Stimulated activated CD8-positive, alpha-beta memory T cell treated with anti-CD3 and anti-CD28 coated beads, Interleukin-2, amount 100 ng/mL, for 48 hours (primary cell): ENCODE data around the gene TMEM94.
"Not testable (repeated sequence)": the region's sequence is repeated elsewhere in the genome, so short reads cannot be mapped to it uniquely, and the experiment has no call there.

Experiments
- DNase-seq, 2 donors: peaks; one replicate each; pipeline ENCODE4 v3.0.0-alpha.2; 2020; ENCODE audit warnings: low read depth in 2 of 2

TMEM94 gene

DNA sequence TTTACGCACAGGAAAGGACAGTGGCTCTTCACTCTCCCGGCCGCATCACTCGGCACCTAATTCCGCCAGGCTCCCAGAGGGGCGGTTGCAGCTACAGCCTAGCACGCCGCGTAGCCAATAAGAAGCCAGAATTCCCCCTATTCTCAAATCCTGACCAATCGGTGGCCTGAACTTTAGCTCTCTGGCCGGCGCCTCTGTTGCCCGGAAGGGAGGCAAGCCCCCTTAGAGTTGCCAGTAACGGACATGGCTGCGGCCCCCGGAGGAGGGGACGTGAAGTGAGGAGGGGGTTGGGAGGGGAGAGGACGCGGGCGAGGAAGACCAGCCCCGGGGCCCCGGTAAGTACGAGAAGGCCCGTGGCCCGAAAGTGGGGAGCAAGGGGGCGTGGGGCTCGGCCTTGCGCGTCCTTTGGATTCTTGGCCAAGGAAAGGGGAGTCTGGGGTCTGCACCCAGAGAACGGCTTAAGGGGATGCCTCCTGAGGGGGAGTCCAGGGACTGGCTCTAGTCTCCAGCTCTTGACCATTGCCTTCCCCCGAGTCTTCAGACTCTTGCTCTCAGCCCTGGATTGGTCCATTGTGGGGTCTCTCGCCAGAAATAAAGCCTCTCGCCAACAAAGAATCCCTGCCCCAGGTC is at the start of gene TMEM94:
TSS of gene TMEM94 (plus strand) at position 219 of the 630 bp plus-strand sequence. CDS start 15,271 bp downstream, outside the sequence.
- peak; percentile 80 to 82 for DNase-seq

DNA sequence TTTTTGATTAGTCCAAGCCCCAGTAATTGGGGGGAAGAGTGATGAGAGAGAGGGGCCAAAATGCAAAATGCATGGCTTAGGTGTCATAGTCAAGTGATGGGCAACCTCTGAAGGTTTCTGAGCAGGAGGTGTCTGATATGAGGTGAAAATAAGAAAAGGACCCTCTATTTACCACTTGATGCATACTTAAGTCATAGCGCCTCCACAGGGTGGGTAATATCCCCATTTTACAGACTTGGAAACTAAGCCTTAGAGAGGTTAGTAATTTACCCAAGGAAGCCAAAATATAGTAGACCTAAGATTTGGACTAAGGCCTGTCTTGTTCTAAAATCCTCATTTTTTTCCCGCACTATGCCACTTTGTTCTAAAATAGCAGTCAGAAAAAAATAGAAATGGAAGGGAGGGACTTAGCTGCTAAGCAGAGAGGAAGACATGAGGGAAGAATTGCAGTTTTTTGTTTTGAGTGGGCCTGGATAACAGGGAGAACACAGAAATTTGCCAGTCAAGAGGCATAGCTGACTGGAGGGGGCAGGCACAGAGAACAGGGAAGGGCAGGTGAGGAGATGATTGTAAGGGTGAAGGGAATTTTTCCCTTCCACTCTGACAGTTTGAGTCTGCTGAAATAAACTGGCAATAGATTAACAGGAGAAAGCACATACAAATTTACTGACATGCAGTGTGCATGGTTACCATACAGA is 48.6 kb upstream of the TMEM94 start:
- DNase-seq = no peak

DNA sequence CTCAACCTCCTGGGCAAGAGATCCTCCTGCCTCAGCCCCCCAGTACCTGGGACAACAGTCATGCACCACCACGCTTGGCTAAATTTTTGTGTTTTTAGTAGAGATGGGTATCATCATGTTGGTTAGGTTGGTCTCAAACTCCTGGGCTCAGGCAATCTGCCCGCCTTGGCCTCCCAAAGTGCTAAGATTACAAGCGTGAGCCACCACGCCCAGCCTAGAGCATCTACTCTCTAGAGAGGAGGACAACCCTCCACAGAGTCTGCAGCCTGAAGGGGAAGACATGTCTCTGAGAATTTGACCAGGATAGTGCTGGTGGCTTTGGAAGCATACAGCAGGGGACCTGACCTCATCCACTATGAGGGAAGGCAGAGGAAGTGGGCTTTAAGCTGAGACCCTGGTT is 46.3 kb upstream of the TMEM94 start:
- no peak for DNase-seq

DNA sequence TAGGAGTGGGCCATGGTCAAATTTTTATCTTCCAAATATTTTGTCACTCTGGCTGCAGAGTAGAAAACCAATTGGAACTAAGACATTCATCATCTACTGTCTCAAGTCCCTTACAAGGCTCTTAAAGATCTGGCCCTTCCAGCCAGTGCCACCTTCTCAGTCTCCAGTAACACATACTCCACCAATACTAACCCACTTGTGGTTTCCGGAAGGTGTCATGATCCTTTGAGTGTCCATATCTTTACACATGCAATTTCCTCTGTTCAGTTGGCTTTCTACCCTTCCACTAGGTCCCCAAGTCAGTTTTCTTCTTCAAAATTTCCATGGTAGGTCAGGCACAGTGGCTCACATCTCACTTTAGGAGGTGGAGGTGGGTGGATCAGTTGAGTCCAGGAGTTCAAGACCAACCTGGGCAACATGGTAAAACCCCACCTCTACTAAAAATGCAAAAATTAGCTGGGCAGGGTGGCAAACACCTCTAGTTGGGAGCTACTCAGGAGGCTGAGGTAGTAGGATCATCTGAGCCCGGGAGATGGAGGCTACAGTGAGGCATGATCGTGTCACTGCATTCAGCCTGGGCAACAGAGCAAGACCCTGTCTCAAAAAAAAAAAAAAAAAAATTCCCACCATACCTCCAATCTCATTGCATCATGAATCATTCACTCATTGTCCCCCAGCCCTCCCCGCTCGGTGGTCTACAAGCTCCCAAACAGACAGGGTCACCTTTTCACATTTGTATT is 44.9 kb upstream of the TMEM94 start:
- DNase-seq = no peak

DNA sequence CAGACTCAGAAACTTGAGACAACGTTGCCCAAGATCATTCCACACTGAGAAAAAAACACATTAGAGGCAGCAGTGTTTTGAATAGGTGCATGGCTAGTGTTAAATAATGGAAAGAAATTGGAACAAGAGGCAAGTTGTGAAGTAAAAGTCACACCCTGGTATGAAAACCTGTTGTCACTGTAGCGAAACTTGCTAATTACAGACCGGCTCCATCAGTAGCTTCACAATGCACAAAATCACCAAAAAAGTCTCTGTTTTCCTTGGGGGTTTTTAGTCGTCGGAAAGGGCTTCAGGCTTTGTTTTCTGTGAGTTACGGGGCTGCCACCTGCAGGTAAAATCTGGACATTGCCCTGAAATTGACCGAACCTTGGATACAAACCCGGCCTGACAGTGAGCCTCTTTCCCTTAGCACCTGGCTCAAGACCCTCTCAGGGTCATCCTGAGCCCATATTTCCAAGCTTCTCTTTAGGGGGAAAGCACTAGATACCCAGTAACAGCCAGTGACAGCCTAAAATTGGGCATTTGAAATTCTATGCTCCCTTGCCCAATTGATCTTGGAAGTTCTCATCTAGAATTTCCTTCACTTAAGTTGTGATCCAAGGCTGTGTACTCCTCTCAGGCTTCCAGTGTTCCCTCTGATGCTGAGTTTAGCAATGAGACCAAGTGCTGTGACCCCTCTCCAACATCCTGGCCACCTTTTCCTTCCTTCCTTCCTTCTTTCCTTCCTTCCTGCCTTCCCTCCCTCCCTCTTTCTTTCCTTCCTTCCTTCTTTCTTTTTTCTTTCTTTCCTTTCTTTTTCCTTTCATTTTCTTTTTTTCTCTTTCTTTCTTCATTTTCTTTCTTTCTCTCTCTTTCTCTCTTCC is 43.7 kb upstream of the TMEM94 start:
- DNase-seq = peak; percentile 24 to 57

DNA sequence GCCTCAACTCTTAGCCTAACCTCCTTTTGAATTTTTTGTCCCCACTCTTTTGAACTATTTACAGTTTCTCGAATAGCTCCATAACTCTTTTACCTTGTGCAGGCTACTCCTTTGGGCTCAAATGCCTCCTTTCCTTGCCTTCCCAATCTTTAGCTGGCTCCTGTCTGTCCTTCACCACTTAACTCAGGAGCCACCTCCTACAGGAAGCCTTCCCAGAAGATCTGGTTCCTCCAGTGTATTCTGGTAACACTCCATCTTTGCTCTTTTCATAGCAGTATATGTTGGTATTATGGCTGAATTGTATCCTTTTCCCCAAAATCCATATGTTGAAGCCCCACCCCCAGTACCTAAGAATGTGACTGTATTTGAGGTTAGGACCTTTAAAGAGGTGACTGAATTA is 41.9 kb upstream of the TMEM94 start:
- DNase-seq = no peak

DNA sequence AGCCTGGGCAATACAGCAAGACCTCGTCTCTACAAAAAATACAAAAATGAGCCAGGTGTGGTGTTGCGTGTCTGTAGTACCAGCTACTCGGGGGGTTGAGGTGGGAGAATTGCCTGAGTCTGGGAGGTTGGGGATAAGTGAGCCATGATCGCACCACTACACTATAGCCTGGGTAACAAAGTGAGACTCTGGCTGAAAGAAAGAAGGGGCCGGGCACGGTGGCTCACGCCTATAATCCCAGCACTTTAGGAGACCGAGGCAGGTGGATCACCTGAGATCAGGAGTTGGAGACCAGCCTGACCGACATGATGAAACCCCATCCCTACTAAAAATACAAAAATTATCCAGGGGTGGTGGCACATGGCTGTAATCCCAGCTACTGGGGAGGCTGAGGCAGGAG is 40.4 kb upstream of the TMEM94 start:
- DNase-seq = no peak

DNA sequence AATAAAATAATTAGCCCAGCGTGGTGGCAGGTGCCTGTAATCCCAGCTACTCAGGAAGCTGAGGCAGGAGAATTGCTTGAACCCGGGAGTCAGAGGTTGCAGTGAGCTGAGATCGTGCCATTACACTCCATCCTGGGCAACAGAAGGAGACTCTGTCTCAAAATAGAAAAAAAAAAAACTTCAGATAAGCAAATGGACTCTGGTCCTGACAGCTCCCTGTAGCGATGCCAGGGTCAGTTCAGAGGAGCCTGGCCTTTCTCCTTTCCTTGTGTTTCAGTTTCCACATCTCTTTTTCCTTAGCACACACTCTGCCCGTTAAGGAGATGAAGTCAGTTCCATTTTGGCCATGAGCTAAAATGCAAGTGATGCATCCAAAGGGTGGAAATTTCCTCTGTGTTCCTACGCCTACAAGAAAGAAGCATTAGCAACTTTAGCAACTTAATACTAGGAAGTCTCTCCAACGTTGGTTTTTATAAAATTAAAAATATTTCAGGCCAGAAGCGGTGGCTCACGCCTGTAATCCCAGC is 39.3 kb upstream of the TMEM94 start:
- DNase-seq = no peak

DNA sequence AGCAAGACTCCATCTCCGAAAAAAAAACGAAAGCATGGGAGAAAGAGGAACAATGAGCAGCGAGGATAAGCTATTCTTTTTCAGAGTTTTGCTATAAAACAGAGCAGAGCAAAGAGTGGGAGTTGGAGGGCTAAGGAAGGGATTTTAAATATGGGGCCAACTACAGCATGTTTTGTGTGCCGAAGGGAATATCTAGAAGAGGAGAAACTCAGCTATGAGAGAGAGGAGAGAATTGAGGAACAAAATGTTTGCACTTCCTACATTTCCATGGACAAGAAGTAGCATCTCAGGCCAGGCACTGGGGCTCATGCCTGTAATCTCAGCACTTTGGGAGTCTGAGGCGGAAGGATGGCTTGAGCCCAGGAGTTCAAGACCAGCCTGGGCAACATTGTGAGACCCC is 37.9 kb upstream of the TMEM94 start:
- no peak for DNase-seq

DNA sequence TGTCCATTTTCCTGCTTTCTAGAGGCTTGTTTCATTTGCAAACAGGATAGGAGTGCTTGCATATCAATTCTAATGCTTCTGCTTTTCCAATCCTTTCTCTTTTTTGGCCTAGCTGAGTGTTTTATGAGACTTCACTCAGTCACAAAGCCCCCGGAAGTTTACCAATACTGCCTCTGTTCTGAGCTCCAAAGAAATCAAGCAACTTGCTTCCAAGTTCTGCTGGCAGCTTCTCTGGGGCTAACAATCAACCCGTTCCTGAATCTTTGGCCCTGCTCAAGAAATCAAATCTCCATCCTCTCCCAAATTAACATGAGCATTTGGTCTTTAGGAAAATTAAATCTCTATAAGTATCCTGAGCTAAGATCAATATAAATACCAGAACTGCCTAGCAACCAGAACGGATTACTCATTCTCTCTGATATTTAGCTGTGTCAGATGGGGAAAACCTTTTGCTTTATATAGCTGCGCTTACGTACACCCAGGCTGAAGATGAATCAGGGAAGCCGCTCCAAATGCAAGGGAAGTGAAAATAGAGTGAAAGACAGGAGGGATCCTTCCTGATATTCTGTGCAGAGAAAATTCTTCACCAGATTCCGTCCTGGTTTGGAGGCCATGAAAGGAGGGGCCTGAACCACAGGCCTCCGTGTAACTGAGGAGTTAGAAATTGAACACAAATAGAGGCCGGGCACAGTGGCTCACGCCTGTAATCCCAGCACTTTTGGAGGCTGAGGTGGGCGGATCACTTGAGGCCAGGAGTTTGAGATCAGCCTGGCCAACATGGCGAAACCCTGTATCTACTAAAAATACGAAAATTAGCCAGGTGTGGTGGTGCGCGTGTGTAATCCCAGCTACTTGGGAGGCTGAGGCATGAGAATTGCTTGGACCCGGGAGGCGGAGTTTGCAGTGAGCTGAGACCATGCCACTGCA is 27.6 kb upstream of the TMEM94 start:
- no peak for DNase-seq

DNA sequence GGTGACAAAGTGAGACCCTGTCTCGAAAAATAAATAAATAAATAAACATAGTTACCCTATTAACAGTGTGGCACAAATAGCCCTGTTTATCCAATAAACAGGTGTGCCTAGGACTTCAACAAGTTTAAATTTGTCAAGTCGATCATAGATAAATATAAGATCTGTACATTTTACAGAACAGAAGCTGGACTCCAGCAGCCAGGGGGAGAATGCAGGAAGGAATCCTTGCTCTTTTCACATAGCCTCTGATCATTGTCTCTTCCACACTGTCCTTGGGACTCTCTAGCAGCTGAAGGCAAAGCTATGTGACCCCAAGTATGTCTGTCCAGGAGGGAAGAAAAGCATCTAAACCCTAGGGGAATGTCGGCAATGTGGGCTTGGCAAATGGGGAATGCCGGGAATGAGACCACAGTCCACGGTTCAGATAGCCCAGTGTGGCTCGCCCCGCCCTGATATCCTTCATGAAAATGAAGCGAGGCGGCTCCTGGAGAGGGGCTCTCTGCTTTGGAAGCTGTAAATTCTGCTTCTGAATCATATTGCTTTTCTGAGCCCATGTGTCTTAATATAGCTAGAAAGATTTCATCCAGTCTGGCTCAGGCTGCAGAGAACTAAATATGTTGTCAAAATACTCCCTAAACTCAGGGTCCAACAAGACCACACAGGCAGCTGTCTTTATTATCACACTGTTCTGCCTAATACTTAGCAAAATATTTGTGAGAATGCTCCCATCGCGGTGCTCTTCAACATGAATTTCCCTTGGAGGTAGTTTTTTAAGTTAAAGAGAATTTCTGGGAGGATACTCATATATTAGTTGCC is 26.1 kb upstream of the TMEM94 start:
- no peak for DNase-seq

DNA sequence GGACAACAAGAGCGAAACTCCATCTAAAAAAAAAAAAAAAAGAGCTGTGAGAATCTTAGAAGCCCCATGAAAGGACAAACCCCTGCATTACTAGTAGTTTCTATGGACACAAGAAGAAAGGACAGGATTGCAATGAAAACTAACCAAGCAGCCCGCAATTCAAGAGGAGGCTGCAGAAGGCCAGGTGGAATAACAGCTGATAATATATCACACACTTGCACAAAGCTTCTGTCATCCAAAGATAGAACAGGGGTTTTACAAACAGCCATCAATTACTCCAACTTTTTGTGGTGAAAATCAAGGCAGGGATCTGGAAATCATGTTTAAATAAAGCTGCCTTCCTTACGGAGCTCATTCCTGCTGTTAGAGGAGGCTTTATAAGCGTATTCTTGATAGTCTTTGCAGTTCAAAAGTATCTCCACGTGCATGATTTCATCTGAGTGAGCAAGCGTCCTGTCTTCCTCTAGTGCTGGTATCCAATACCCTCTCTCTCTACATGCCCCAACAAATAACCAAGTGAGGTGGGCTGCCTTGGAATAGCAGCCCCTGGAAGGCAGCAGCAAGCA is 23.1 kb upstream of the TMEM94 start:
- DNase-seq = no peak

DNA sequence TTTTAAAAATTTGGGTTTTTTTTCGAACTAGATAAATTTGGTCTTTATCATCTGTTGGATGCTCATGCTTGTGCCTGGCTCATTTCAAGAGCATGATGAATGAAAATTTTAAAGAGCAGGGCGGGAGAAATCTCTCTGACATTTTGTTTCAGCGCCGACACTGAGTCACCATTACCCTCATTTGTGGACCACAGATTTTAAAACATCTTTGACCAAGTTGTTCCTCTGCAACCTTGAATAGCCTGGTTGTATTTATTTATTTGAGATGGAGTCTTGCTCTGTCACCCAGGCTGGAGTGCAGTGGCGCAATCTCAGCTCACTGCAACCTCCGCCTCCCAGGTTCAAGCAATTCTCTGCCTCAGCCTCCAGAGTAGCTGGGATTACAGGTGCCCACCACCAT is 22.0 kb upstream of the TMEM94 start:
- not testable (repeated sequence) for DNase-seq

DNA sequence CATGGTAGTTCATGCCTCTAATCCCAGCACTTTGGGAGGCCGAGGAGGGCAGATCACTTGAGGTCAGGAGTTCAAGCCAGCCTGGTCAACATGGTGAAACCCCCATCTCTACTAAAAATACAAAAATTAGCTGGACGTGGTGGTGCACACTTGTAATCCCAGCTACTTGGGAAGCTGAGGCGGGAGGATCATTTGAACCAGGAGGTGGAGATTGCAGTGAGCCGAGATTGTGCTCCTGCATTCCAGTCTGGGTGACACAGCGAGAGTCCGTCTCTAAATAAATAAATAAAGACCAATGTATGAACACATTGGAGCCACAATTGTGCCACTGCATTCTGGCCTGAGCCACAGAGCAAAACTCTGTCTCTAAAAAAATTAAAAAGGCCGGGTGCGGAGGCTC is 19.0 kb upstream of the TMEM94 start:
- DNase-seq = not testable (repeated sequence)

DNA sequence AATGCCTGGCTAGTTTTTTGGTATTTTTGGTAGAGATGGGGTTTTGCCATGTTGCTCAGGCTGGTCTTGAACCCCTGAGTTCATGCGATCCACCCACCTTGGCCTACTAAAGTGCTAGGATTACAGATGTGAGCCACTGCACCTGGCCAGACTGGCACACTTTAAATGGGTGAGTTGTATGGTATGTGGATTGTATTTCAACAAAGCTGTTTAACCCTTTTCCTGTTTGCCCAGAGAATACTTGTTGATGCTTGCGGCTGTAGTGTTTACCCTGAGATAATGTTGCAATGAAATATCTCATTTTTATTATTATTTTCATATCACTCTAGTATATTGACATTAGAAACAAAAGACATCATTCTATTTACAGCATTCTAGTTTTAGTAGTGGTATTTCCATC is 17.1 kb upstream of the TMEM94 start:
- DNase-seq = no peak

DNA sequence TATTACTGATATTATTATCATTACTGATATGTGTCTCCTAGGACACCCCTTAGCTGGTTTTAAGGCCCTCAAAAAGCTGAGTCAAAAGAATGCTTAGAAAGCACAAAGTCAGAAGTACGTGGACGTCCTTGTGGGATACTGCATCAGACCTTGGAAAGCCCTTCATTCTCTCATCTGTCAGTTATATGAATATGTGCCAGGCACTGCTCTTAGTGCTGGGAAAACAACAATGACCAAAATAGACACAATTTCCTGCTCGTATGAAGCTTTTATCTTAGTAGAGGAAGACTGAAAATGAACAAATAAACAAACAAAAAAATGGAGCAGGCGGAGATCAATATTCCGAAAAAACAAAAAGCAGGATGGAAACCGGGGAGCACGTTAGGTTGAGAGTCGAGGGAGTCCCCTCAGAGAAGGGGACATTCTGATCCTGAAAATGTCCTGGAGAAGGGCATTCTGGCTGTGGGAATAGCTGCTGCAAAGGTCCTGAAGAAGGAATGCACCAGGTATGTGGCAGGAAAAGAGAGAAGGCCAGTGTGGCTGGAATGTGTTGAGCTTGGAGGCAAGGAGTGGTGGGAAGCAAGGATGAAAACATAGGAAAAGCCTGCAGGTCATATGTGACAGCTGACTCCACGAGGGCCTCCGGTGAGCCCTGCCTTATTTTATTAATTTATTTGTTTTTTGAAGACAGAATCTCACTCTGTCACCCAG is 15.5 kb upstream of the TMEM94 start:
- DNase-seq = no peak

DNA sequence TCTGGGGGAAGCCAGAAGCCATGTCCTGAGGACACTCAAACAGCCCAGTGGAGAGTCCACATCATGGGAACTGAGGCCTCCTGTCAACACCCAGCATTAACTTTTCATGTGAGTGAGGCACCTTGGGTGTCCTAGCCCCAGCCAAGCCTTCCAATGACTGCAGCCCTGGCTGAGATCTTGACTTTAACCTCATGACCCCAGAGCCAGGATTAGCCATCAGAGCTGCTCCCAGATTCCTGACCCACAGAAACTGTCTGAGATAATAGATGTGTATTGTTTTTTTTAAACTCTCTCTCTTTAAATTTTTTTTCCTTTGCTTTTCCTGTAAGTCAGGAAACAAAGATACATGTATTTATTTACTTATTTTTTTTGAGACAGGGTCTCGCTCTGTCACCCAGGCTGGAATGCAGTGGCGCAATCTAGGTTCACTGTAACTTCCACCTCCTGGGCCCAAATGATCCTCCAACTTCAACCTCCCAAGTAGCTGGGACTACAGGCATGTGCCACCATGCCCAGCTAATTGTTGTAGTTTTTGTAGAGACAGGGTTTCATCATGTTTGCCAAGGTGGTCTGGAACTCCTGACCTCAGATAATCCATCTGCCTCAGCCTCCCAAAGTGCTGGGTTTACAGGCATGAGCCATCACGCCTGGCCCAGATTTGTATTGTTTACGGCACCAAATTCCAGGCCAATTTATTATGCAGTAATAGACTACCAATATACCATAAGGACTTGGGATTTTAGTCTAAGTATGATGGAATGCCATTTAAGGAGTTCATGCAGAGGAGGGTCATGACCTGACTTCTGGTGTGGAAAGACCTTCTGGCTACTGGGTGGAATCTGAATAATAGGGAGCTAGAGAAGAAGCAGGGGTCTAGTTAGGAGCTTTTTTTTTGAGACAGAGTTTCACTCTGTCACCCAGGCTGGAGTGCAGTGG is 14.0 kb upstream of the TMEM94 start:
- no peak for DNase-seq

DNA sequence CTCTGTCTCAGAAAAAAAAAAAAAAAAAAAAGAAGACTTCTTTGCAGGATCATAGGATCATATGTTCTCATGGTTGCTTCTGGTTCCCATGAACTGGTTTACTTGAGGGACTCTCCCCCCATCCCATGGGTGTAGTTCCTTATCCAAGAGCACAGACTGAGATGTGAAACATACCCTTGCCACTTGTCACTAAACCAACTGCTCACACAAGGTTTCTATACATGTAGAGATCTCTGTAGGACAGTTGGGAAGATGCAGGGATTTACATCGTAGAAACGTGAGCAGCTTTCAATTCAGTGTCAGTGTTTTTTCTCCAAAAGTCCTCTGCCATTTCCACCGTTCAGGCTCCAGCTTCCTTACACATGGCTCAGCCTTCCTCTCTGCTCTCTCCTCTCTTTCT is 11.1 kb upstream of the TMEM94 start:
- DNase-seq = no peak
